Heart left ventricle (tissue), 13 donors: Measurements from ENCODE around the gene OR6V1.

ENCODE experiments used
- CTCF ChIP-seq, 12 donors: fragments of 200-600 bp; sonication (generic) in 4 of 12; IDR thresholded peaks; one replicate each; pipeline versions ENCODE4 v1.5.0 to v1.8.0; 2018 to 2022; ENCODE audit warnings: antibody characterized with exemption in 12 of 12, mild to moderate bottlenecking in 5 of 12
- POLR2A ChIP-seq, 2 donors: fragments of 450-650 bp; IDR thresholded peaks; one replicate each; pipeline ENCODE4 v1.6.1; 2017; ENCODE audit warnings: antibody characterized with exemption in 2 of 2, mild to moderate bottlenecking in 2 of 2, moderate library complexity in 2 of 2
- donor health status: ischemic (EF 13 %, LVEDD 7.1; RV severe dilation, severe dysfunction).
- donor health status: DM: no; HTN: yes; CAD: no.
- donor health status: DM: no; HTN: no; CAD: no.
- donor health status: ischemic (EF 25% LVEDD 6.9; RV normal size, moderate dysfunction).
- donor health status: ischemic (EF 25% LVEDD 5.7; RV mildly dilated, moderate dysfunction).
- donor health status: ischemic (EF 35%, LVEDD 5.7; RV mildly dilated, moderate dysfunction).
- donor health status: nonischemic (EF 11% LVEDD 7.7; RV severe dilation, severe dysfunction).
- donor health status: DM: yes; HTN: yes; CAD: no.
- donor health status: PGD.
- donor health status: ischemic (EF 29% LVEDD 5.4; RV normal size, mild dysfunction).
- donor health status: nonischemic (EF 23%, LVEDD 6.1; RV moderate dilation, normal function).

DNA sequence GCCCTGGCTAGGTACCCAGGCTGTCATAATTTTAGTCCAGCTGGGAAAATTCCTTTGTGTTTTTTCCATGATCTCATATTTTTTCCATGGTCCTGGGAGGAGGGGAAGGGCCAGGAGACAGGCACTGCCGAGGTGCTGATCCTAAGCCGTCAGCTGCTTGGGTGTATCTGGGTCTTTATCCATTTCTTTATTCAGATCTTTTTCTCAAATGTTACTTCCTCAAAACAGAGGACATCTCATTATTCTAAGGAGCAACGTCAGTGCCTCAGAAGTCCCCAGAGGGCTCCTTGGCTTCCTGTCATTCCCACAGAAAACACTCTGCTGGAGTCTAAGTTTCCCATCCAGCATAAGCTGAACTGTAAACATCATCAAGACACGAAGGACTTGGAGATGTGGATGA, 2.8 kb upstream of the OR6V1 start:
- TF ChIP-seq CTCF (IDR thresholded peaks at IDR 0.05) (no peak), POLR2A (IDR thresholded peaks at IDR 0.05) (no peak)
